Activated gamma-delta T cell treated with Interleukin-2 at 50 U/mL for 16 hours (primary cell): ENCODE data around the gene RHOBTB1.
"Not testable (repeated sequence)": the region's sequence is repeated elsewhere in the genome, so short reads cannot be mapped to it uniquely, and the experiment has no call there.

Source experiments
- DNase-seq: peaks from one replicate; pipeline ENCODE4 v3.0.0-alpha.2; 2020

Gene RHOBTB1, protein sequence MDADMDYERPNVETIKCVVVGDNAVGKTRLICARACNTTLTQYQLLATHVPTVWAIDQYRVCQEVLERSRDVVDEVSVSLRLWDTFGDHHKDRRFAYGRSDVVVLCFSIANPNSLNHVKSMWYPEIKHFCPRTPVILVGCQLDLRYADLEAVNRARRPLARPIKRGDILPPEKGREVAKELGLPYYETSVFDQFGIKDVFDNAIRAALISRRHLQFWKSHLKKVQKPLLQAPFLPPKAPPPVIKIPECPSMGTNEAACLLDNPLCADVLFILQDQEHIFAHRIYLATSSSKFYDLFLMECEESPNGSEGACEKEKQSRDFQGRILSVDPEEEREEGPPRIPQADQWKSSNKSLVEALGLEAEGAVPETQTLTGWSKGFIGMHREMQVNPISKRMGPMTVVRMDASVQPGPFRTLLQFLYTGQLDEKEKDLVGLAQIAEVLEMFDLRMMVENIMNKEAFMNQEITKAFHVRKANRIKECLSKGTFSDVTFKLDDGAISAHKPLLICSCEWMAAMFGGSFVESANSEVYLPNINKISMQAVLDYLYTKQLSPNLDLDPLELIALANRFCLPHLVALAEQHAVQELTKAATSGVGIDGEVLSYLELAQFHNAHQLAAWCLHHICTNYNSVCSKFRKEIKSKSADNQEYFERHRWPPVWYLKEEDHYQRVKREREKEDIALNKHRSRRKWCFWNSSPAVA

DNA sequence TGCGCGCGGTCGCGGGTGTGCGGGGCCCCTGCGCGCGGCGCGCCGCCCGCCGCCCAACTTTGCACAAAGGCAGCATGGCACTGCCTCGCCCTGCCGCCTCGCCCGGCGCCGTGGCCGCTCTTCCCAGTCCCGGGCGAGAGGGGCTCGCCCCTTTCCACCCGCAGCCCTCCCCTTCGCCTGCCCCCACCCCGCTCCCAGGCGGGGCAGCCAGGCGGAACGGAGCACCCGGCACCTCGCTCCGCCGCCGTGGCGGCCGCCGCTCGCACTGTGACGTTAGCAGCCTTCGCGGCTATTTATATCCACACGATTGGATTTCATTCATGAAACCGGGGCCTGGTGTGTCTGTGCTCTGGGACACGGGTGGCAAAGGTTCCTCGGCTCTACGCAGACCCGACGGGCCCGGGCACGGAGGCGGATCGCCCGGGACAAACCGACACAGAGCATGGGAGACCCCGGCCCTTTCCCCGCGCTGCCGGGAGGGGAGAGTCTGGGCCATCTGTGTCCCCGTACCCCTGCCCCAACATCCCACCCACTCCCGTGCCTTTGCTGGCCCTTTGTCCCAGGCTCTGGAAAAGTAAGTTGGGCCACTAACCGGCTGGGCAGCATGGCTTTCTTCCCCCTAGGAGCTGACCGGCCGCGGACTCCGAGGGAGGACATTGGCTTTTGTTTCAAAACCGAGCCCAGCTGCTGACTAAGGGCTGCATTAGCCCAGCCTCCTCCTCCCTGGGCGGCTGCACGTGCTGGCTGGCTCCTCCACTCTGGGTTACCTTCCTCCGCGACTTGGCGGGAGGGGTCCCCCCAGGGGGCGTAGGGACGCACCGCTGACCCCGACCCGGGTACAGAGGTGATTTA is at the start of gene RHOBTB1:
TSS of gene RHOBTB1 (minus strand) at position 128 of the 852 bp plus-strand sequence. CDS start 32,643 bp downstream, outside the sequence.
- DNase-seq = peak; percentile 6

DNA sequence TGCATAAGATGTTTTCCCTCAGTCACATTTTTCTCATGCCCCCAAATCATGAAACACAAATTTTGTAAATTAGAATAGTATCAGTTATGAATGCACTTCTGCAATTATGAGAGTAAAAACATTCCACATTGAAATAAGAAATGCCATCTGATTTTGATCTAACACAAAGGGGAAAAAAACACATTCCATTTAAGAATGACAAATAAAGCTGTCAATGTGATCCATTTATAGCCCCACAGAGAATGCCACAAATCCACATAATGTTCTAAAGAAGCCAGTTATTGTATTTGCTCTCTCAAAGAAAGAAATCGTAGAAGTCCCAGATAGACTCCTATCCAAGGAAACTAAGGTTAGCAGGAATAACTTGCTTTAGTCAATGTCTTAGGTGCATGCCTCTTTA is 48.7 kb upstream of the RHOBTB1 start:
- DNase-seq = no peak

DNA sequence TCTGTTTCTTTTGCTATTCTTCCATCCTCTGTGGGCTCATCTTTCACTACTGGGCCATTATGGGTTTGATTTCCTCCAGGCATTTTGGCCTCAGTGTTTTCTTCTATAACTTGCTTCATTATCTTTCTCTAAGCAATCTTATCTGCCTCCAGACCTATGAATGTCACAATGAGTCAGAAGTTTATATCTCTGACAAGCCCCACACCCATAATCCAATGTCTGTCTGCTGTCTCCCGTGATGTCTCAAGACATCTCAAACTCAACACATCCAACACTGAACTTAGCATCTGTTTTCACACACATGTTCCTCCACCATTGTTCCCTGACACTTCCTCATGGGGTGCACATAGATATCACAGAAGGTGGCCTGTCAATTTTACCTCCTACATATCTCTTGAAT is 46.7 kb upstream of the RHOBTB1 start:
- DNase-seq = no peak

DNA sequence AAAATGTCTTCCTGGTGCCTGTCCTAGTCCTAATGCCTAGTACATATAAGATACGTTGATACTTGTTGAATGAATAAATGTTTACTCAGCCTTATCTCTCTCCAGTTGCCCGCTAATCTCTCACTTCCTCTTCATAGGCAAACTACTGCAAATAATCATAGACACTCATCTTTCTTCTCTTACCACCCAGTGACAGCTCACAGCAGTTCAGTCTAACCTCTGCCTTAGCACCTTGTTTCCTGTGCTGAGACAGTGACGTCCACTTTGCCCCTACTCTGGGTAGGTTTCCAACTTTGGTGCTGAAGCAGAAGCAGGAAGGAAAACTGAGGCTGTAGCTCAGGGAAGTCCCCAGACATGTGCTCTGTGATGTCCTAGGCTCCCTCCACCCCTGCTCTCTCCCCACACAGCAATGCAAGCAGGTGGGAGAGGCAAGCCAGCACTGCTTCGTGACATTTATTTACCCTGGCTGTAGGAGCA is 45.5 kb upstream of the RHOBTB1 start:
- no peak for DNase-seq

DNA sequence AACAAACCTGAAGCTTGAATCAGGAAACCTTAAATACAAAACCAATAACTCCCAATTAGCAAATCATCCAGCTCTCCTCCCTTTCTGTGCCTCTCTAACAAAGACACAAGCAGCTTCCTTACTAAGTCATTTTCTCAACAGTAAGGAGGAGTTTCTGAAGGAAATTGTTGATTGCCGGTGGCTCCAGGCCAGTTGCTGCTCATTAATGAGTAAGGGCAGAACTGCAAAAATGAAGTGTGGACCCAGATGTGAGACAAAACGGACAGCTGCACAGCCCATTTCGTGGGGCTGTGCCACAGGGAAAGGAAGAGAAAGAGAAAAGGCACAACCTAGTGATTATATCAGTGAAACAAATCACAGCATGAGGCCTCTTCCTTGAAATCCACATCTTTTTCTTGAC is 42.8 kb upstream of the RHOBTB1 start:
- no peak for DNase-seq

DNA sequence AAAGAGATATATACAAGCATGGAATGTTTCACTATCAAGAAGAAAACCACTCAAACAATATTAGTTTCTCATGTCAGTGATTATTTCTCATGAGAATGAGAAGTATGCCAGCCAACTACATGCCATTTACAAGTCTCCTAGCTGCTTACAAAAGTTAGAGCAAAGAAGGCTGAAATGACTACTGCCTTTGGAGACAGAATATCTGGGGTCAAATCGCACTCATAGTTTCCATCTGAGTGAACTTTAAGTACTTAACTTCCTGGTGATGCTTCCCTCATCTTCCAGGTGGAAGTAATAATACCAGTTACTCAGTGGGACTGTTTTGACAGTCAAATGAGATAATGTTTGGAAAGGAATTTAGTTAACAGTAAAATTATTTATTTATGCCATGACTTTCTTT is 42.0 kb upstream of the RHOBTB1 start:
- DNase-seq = no peak

DNA sequence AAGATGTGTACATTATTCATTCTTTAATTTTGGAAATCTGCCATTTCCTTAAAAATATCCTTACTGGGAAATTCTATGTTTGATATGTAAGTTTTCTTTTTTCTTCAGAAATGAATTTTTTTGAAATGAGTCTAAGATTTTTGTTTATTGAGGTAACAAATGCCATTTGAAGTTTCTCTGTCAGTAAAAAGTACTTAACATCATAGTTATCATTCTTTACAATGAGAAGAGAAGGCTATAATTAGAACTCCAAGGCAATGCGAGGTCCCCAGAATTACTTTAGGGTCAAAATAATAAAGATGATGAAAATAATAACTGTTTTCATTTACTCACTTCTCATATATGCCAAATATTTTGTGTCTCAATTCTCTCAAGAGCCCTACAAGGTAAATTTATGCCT is 37.0 kb upstream of the RHOBTB1 start:
- DNase-seq = no peak

DNA sequence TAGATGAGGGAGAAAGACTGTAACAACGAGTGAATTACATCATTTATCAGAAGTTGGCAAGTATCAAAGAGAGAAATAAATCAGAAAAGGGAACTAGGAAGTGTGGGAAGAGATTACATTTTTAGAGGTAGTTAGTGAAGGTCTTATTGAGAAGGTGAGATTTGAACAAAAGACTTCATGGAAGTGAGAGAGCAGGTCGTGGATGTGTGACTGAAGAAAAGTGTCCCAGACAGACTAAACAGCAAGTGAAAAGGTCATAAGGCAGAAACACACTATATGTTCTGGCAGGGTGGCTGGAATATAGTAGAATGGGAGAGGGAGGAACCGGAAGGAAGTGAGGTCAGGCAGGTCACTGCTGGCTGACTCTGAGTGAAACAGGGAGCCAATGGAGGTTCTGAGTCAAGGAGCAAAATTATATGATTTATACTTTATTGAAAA is 35.7 kb upstream of the RHOBTB1 start:
- DNase-seq = no peak

DNA sequence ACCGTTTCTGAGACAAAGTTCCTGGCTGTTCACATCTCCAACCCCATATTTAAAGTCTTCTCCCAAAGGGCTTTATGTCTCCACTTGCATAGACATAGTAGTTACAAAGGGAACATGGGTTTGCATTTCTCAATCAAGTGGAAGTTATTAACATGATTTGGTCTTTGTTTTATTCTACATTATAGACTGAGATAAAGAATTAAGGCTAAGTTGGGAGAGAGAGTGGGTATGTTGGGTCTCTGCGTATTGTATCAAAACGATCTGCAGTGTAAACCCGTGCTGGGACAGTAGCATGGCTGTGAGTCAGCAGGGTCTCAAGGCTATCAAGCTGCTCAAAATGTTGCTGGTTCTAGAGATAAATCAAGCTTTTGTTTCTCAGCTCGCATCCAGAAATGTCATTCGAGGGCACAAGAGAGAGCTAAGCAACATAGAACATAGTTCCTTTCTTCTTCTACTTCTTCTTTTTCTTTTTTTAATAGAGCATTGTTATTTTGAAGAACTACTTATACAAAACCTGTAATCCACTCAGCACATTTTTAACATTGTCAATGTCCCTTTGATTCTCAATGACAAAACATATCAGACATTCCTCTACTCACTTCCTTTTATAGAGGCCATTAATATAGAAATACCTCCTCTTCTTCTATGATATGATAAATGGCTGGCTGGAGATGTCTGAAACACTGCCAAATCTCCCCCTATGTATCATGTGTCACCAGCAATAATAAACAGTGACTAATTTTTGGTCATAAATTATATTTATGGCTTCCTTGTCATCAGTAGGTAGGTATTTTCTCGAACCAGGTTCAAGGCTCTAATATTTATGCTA is 34.5 kb upstream of the RHOBTB1 start:
- DNase-seq = no peak

DNA sequence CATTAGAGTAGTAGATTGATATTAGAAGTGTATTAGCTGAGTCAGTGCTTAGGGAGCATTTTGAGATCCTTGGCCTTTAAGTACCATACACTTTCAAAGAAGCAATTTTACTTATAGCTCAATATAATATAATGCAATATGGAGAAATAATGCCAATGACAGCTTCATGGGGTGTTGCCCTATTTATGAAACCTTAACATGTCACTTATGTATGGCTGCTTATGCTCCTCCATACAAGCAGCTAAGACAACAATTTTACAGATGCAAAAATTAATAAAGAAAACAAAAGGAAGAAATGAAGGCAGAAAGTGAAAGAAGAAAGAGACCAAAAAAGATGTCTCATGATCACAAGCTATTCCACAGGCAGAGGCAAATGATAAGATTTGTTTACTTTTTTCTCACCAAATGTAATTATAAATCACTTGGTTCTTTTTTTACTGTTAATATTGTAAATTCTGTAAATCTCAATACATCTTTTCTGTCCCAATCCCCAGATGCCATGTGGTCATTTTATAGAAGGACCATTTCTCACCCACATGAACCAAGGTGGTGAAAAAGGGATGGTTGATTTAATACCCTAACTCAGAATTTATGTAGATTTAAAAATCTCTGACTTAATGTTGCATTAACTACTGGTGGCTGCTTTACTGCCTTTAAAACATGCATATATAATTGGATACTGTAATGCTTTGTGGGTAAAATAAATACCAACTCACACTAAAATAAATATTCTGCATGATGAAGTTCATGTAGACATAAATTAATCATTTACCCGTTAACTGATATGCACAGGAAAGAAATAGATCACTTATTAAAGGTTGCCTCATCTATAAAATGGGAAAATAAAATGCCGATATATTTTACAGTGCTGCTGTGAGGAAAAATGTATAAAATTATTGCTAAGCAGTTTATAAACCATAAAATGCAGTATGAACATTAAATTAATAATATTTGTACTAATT is 33.5 kb upstream of the RHOBTB1 start:
- no peak for DNase-seq

DNA sequence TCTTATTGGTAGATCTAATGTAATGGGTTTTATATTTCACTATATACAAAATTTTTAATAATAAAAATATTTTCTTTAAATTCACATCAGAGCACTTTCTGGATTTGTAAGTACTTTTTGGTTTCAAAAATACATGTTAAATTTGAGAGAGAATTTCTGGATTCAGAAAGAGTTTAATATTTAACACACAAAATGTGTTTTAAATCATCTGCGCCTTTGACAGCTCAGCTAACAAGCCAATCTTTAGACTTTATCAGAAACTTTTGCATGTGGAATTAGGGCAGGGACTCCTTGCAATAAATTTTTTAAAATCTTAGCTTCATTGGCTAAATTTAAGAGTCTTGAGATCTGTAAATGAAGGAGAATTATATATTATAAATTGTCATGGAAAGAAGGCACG is 32.7 kb upstream of the RHOBTB1 start:
- no peak for DNase-seq

DNA sequence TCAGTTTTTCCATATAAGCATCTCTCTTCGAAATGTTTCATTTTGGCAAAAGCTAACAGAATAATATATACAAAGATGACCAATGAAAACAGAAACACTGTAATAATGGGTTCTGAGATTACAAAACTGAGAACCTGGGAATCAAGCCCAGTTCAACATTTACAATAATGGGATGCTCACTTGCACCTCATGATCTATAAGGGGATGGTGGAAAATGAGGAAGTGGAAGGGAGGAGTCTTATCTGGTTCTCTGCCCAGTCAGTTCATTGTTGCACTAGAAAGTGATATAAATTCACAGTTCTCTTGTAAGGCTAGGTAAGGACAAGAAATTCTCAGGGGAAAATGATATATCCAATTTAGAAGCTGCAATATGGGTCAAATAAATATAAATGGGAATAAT is 31.7 kb upstream of the RHOBTB1 start:
- DNase-seq = no peak

DNA sequence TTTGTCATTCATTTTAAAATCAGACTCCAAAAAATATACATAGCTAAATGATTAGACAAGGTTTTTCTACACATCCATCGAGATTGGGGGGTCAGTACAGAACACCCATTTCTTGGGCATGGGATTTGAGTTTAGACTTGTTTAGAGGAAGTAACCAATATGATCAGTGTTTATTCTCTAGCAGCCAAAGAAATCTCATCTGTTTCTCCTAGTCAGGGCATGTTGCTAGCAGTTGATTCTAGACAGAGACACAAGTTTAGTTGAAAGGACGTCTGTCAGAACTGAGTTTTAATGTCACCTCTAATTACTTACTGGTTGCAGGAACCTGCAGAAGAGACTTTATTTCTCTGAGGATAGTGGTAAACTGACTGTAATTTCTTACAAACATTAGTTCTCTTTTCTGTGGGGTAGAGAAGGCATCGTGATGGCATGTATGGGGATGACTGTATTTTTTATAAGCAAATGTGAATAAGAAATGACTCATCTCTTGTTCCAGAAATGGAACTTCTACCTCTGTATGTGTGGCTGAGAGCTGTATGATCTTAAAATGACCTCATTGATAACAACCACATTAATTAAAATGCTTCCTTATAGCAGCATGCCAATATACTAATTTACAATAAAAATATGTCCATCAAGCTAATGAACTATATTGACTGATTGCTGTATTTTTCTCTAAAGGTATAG is 30.6 kb upstream of the RHOBTB1 start:
- DNase-seq = no peak

DNA sequence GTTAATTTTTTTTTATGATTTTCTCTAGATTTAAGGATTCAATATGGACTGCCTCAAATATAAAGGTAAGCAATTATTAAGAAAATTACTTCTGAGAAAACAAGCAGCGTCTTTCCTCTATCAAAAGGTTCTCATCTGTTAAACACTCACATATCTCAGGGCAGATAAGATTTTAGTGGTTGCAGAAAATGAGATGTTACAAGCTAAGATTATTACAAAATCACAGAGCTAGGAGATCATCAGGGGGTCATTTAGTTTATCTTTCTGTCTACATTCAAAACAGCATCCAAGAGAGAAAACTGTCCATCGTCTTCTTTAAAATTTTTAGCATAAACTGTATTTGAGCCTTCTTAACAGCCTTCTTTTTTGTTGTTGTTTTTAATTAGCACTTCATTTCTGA is 29.1 kb upstream of the RHOBTB1 start:
- no peak for DNase-seq

DNA sequence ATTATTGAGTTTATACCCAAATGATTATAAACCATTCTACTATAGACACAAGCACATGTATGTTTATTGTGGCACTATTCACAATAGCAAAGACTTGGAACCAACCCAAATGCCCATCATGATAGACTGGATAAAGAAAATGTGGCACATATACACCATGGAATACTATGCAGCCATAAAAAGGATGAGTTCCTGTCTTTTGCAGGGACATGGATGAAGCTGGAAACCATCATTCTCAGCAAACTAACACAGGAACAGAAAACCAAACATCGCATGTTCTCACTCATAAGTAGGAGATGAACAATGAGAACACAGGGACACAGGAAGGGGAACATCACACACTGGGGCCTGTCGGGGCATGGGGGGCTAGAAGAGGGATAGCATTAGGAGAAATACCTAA is 28.2 kb upstream of the RHOBTB1 start:
- DNase-seq = not testable (repeated sequence)

DNA sequence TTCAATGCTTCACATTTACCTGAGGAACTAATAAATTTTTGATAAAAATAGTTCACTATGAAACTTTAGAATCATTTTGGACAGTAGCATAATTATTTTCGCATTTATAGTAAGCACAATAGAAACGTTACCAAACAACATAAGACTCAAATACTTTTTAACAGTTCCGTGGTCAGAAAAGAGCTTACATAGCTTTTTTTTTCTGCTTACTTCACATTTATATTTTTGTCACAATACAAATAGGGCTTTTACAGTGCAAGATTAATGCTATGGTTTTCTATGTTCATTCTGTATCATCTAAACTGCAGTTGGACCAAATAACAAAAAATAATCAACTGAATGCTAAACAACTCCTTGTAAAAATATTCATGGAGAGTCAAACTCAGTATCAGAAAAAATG is 26.5 kb upstream of the RHOBTB1 start:
- no peak for DNase-seq

DNA sequence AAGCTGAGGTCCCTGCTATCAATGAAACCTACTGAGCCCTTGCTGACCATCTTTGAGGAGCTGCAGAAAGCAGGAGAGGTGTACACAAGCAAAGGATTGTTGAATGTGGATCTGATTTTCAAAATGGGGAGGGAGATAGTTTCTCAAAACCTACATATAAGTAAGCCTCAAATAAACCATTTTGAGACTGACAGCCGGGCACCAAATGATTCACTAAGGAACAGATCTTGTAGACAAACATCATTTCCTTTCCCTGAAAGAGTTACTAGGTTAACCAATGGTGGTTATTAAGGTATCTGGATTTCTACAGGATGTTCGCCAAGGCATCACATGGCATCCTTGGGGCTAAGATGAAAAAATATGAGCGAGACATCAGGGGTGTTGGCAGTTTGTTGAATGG is 24.5 kb upstream of the RHOBTB1 start:
- no peak for DNase-seq

DNA sequence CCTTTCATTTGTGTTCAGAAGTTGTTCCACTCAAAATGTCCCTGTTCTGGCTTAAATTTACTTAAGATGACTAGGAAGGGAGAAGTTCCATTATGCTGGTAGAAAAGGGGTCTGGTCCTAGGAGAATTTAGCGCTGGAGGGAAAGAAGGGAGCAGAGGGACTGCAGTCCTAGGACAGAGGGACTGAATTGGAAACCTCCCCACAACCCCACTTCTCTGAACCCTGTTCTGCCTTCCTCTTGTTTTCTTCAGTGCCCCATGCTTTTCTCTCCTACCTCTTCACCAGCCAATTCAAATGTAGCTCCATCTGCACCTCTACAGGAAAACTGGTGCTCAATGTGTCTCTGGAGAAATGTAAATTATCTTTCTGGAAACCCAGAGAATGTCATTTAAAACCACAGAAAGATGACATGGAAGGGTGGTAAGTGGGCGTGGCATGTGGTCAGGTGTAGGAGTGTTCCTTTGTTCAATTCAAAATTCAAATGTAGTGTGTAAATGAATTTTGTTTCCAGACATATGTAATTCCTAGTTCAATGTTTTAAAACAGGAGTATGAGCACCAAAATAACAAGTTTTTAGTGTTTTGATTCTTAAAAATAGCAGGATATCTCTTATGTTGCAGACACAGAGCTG is 24.0 kb upstream of the RHOBTB1 start:
- no peak for DNase-seq

DNA sequence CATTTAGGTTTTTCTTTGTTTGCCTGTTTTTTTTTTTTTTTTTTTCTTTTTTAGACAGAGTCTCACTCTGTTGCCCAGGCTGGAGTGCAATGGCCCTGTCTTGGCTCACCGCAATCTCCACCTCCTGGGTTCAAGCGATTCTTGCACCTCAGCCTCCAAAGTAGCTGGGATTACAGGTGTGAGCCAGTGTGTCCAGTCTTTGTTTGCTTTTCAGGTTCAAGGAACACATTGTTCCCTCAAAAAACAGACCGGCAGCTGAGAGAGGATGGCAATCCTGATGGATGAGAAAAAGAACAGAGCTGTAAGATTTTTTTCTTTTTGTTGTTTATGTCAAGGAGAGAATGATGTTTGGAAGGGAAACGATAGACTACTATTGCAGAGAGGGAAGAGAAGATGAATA is 23.3 kb upstream of the RHOBTB1 start:
- no peak for DNase-seq

DNA sequence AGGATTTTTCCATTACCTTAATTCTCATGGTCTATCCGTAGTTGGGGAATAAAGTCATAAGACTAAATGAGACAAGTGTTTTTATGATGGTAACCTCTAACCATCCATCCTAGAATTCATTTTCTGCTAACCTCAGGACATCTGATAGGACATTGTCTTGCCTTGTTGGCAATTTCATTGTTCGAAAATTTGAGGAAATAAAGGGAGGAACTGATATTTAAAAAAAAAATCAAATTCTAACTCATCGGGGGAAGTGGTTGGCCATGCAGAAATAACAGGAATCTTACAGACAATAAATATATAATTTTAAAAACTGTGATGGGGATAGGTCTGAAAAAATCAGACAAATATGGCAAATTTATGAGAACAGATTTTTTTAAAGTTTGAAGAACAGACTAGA is 21.7 kb upstream of the RHOBTB1 start:
- no peak for DNase-seq
